Measurements from ENCODE around the gene PRR23A.

- TF ChIP-seq, protein P1, sequence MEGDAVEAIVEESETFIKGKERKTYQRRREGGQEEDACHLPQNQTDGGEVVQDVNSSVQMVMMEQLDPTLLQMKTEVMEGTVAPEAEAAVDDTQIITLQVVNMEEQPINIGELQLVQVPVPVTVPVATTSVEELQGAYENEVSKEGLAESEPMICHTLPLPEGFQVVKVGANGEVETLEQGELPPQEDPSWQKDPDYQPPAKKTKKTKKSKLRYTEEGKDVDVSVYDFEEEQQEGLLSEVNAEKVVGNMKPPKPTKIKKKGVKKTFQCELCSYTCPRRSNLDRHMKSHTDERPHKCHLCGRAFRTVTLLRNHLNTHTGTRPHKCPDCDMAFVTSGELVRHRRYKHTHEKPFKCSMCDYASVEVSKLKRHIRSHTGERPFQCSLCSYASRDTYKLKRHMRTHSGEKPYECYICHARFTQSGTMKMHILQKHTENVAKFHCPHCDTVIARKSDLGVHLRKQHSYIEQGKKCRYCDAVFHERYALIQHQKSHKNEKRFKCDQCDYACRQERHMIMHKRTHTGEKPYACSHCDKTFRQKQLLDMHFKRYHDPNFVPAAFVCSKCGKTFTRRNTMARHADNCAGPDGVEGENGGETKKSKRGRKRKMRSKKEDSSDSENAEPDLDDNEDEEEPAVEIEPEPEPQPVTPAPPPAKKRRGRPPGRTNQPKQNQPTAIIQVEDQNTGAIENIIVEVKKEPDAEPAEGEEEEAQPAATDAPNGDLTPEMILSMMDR (IDR thresholded peaks at IDR 0.05; ENCODE audit: low read length), result no peak
- no peak for TF ChIP-seq EZH2 (optimal IDR thresholded peaks at IDR 0.05; ENCODE audit: low read depth, low read length)
Measured at GRCh38 chr3:138984816-138985215, 21.3 kb downstream of the PRR23A start.

Data from MM.1S (cell line).